Endothelial cell of umbilical vein (primary cell): ENCODE measurements around the gene PFN3.

Source experiments
- CTCF ChIP-seq, 2 donors: IDR thresholded peaks; 1 replicate in 1 of 2; 2 replicates in 1 of 2; pipeline ENCODE4 v1.5.1; 2011; ENCODE audit warnings: low read length in 2 of 2, mild to moderate bottlenecking in 2 of 2, moderate library complexity in 2 of 2, control low read depth in 1 of 2, inconsistent platforms in 1 of 2, low read depth in 1 of 2; ENCODE audit not compliant: insufficient read depth in 1 of 2; ENCODE audit errors: extremely low read depth in 1 of 2
- EZH2 ChIP-seq: IDR thresholded peaks from 2 replicates; pipeline ENCODE4 v1.6.1; 2012; ENCODE audit warnings: borderline replicate concordance, low read depth, mild to moderate bottlenecking, moderate library complexity, low read length, inconsistent platforms; ENCODE audit not compliant: severe bottlenecking
- FOS ChIP-seq: IDR thresholded peaks from 2 replicates; pipeline ENCODE4 v1.6.1; 2011; ENCODE audit warnings: mild to moderate bottlenecking, low read length, moderate library complexity, borderline replicate concordance; ENCODE audit not compliant: insufficient read depth
- GATA2 ChIP-seq: IDR thresholded peaks from 2 replicates; pipeline ENCODE4 v1.7.0; 2011; ENCODE audit warnings: low read depth, mild to moderate bottlenecking, moderate library complexity, mixed read lengths, low read length; ENCODE audit not compliant: insufficient read length, insufficient read depth
- MAX ChIP-seq: IDR thresholded peaks from 2 replicates; pipeline ENCODE4 v1.6.1; 2011; ENCODE audit not compliant: insufficient read depth, insufficient read length
- MYC ChIP-seq: IDR thresholded peaks from one replicate; pipeline ENCODE4 v1.6.1; 2011; ENCODE audit warnings: mild to moderate bottlenecking, low read depth, low read length
- POLR2A ChIP-seq: IDR thresholded peaks from 2 replicates; pipeline ENCODE4 v1.6.1; 2012; ENCODE audit warnings: low read depth, mild to moderate bottlenecking, control low read depth, low read length
- POLR2AphosphoS5 ChIP-seq: IDR thresholded peaks from 2 replicates; pipeline ENCODE4 v1.6.1; 2012; ENCODE audit warnings: low read depth, mild to moderate bottlenecking, control low read depth, low read length, moderate library complexity; ENCODE audit not compliant: insufficient read depth

- TF ChIP-seq POLR2A (no peak), CTCF (IDR thresholded peaks at IDR 0.05; ENCODE audit: extremely low read depth in 1 of 2, insufficient read depth in 1 of 2, low read depth in 1 of 2, low read length in 2 of 2) (no peak), GATA2 (no peak), POLR2AphosphoS5 (no peak), EZH2 (no peak), MAX (no peak), FOS (no peak), MYC (no peak)
Measured at GRCh38 chr5:177385720-177386119, 14.7 kb downstream of the PFN3 start.
